Neural cell (in vitro differentiated cells): ENCODE data around the gene PTPRD. TPM values are rescaled to one million over a fixed set of nuclear protein-coding genes. Genes with fewer than 3 reads are reported as not detected.

Source experiments
- H2AFZ ChIP-seq: fragments of 200-600, 300-800 bp; sonication (generic), shearing (Covaris generic); 2 replicates; pipeline ENCODE4 v1.6.0; 2014; ENCODE audit warnings: low read depth, mild to moderate bottlenecking, antibody characterized with exemption, low read length, moderate library complexity
- H3F3A ChIP-seq: fragments of 200-600 bp; shearing (Covaris generic); 2 replicates; pipeline ENCODE4 v1.6.1; 2016; ENCODE audit warnings: mild to moderate bottlenecking, moderate library complexity, mixed read lengths, antibody characterized with exemption, low read length; ENCODE audit not compliant: insufficient read depth, poor library complexity, severe bottlenecking
- H3K27ac ChIP-seq: fragments of 200-600, 300-800 bp; sonication (generic), shearing (Covaris generic); 2 replicates; pipeline ENCODE4 v1.5.1; 2014; ENCODE audit warnings: mild to moderate bottlenecking, low read length, moderate library complexity
- H3K27me3 ChIP-seq: fragments of 300-800, 200-600 bp; sonication (generic), shearing (Covaris generic); 2 replicates; pipeline ENCODE4 v1.6.0; 2014; ENCODE audit warnings: mild to moderate bottlenecking, low read depth, low read length, moderate library complexity; ENCODE audit not compliant: insufficient read depth
- H3K36me3 ChIP-seq: fragments of 300-800, 200-600 bp; sonication (generic), shearing (Covaris generic); 2 replicates; pipeline ENCODE4 v1.5.1; 2014; ENCODE audit warnings: mild to moderate bottlenecking, antibody characterized with exemption, low read length, moderate library complexity; ENCODE audit not compliant: insufficient read depth
- H3K4me2 ChIP-seq: fragments of 300-800, 200-600 bp; sonication (generic), shearing (Covaris generic); 2 replicates; pipeline ENCODE4 v1.6.0; 2014; ENCODE audit warnings: mild to moderate bottlenecking, low read length
- H3K4me3 ChIP-seq: fragments of 300-800, 200-600 bp; sonication (generic), shearing (Covaris generic); 2 replicates; pipeline ENCODE4 v1.5.1; 2014; ENCODE audit warnings: mild to moderate bottlenecking, low read length, moderate library complexity
- H3K79me2 ChIP-seq: fragments of 200-600 bp; shearing (Covaris generic); replicated peaks from 2 replicates; pipeline ENCODE4 v1.6.0; 2014; ENCODE audit warnings: mild to moderate bottlenecking, low read length, moderate library complexity; ENCODE audit not compliant: insufficient read depth
- H3K9ac ChIP-seq: fragments of 300-800, 200-600 bp; sonication (generic), shearing (Covaris generic); 2 replicates; pipeline ENCODE4 v1.6.1; 2016; ENCODE audit warnings: mild to moderate bottlenecking, low read length, mixed read lengths
- H3K9me2 ChIP-seq: fragments of 200-600 bp; shearing (Covaris generic); 2 replicates; pipeline ENCODE4 v1.6.1; 2016; ENCODE audit warnings: mild to moderate bottlenecking, low read length, mixed read lengths; ENCODE audit not compliant: insufficient read depth
- H3K9me3 ChIP-seq: fragments of 200-600, 300-800 bp; sonication (generic), shearing (Covaris generic); 2 replicates; pipeline ENCODE4 v1.6.1; 2016; ENCODE audit warnings: mild to moderate bottlenecking, mixed run types, low read length, moderate library complexity, mixed read lengths
- H4K20me1 ChIP-seq: fragments of 200-600 bp; shearing (Covaris generic); 2 replicates; pipeline ENCODE4 v1.6.1; 2016; ENCODE audit warnings: mild to moderate bottlenecking, mixed run types; ENCODE audit not compliant: insufficient read depth
- CTCF ChIP-seq: fragments of 450-650 bp; IDR thresholded peaks from 2 replicates; pipeline ENCODE4 v1.5.1; 2014; ENCODE audit warnings: antibody characterized with exemption, mild to moderate bottlenecking, moderate library complexity; ENCODE audit not compliant: poor library complexity, severe bottlenecking
- EP300 ChIP-seq: fragments of 450-650 bp; conservative IDR thresholded peaks from 2 replicates; pipeline ENCODE4 v1.6.1; 2014; ENCODE audit warnings: antibody characterized with exemption, mild to moderate bottlenecking, moderate library complexity; ENCODE audit not compliant: poor library complexity, severe bottlenecking
- EZH2 ChIP-seq: fragments of 200-600, 300-800 bp; shearing (Covaris generic), sonication (generic); IDR thresholded peaks from 2 replicates; pipeline ENCODE4 v1.6.1; 2014; ENCODE audit warnings: antibody characterized with exemption, low read length, borderline replicate concordance, mild to moderate bottlenecking; ENCODE audit not compliant: insufficient read depth, poor library complexity, severe bottlenecking
- MXI1 ChIP-seq: fragments of 450-650 bp; conservative IDR thresholded peaks from 2 replicates; pipeline ENCODE4 v1.6.1; 2014; ENCODE audit warnings: antibody characterized with exemption, mild to moderate bottlenecking; ENCODE audit not compliant: poor library complexity, severe bottlenecking
- POLR2AphosphoS5 ChIP-seq: IDR thresholded peaks from 2 replicates; pipeline ENCODE4 v1.6.1; 2012
- RAD21 ChIP-seq: fragments of 450-650 bp; conservative IDR thresholded peaks from 2 replicates; pipeline ENCODE4 v1.6.1; 2014; ENCODE audit warnings: antibody characterized with exemption, mild to moderate bottlenecking, moderate library complexity
- REST ChIP-seq: IDR thresholded peaks from 2 replicates; pipeline ENCODE4 v1.6.1; 2012; ENCODE audit warnings: borderline replicate concordance
- SMC3 ChIP-seq: fragments of 450-650 bp; conservative IDR thresholded peaks from 2 replicates; pipeline ENCODE4 v1.6.1; 2014; ENCODE audit warnings: antibody characterized with exemption, mild to moderate bottlenecking, moderate library complexity; ENCODE audit not compliant: poor library complexity
- TAF1 ChIP-seq: IDR thresholded peaks from 2 replicates; pipeline ENCODE4 v1.6.1; 2012; ENCODE audit warnings: low read depth
- polyA plus RNA-seq: library from polyadenylated mRNA; depleted of rRNA; stranded (reverse); fragments of >200 nt; gene quantifications from 2 replicates; pipeline ENCODE4 v1.2.3, GENCODE V29; 2014

Gene PTPRD
- polyA plus RNA-seq, 1 donor from 2014 or later = 143 TPM

- no peak overlapping the region for H3K9ac ChIP-seq
- H2AFZ ChIP-seq = no peak overlapping the region
- H3K9me2 ChIP-seq = no peaks in the 10 kb centered on the region
- H3K27me3 ChIP-seq = no peaks in the 10 kb centered on the region
- no peak overlapping the region for H3K27ac ChIP-seq
- no peak overlapping the region for H3K4me2 ChIP-seq
- no peak overlapping the region for H3K4me3 ChIP-seq
- H3K9me3 ChIP-seq = no peaks in the 10 kb centered on the region
- H3K36me3 ChIP-seq = no peaks in the 10 kb centered on the region
- no peaks in the 10 kb centered on the region for H3F3A ChIP-seq
- no peak for TF ChIP-seq TAF1
- TF ChIP-seq EZH2 = no peak
- no peak for TF ChIP-seq SMC3
- no peak for TF ChIP-seq MXI1
- TF ChIP-seq EP300 = no peak
- no peaks in the 10 kb centered on the region for H3K79me2 ChIP-seq
- H4K20me1 ChIP-seq = no peaks in the 10 kb centered on the region
Measured at GRCh38 chr9:10127867-10128266, 484.9 kb downstream of the PTPRD start.

GRCh38 chr9:10112798-10113197 lies 500.0 kb downstream of the PTPRD start:
- no peak overlapping the region for H3K9ac ChIP-seq
- H3K36me3 ChIP-seq = no peaks in the 10 kb centered on the region
- H3F3A ChIP-seq = no peaks in the 10 kb centered on the region
- no peaks in the 10 kb centered on the region for H4K20me1 ChIP-seq
- H3K27ac ChIP-seq = no peak overlapping the region
- H3K9me2 ChIP-seq = no peaks in the 10 kb centered on the region
- TF ChIP-seq POLR2AphosphoS5 (no peak), SMC3 (no peak), CTCF (no peak), EP300 (no peak), RAD21 (no peak), EZH2 (no peak), TAF1 (no peak)
- no peak overlapping the region for H3K4me3 ChIP-seq
- H3K27me3 ChIP-seq = no peaks in the 10 kb centered on the region
- no peak overlapping the region for H2AFZ ChIP-seq
- H3K79me2 ChIP-seq = no peaks in the 10 kb centered on the region
- H3K4me2 ChIP-seq = no peak overlapping the region
- no peaks in the 10 kb centered on the region for H3K9me3 ChIP-seq

- no peaks in the 10 kb centered on the region for H3K36me3 ChIP-seq
- no peaks in the 10 kb centered on the region for H3K9me3 ChIP-seq
- TF ChIP-seq EP300 (no peak), POLR2AphosphoS5 (no peak), SMC3 (no peak), CTCF (no peak), RAD21 (no peak), MXI1 (no peak), TAF1 (no peak), EZH2 (no peak), REST (no peak)
- H3K9me2 ChIP-seq = no peaks in the 10 kb centered on the region
- no peaks in the 10 kb centered on the region for H3K79me2 ChIP-seq
- no peaks in the 10 kb centered on the region for H3K27me3 ChIP-seq
- H3K4me2 ChIP-seq = no peak overlapping the region
- H2AFZ ChIP-seq = no peak overlapping the region
- H4K20me1 ChIP-seq = no peaks in the 10 kb centered on the region
- H3F3A ChIP-seq = no peaks in the 10 kb centered on the region
- H3K9ac ChIP-seq = no peak overlapping the region
- H3K4me3 ChIP-seq = no peak overlapping the region
- H3K27ac ChIP-seq = no peak overlapping the region
Measured at GRCh38 chr9:10112070-10112469, 500.7 kb downstream of the PTPRD start.
